ENCODE results near the gene GFI1B.
"Not testable (repeated sequence)": the region's sequence is repeated elsewhere in the genome, so short reads cannot be mapped to it uniquely, and the experiment has no call there.

The GFI1B gene

GRCh38 chr9:132969783-132970182 is 8.7 kb upstream of the GFI1B start:
- DNase-seq = no peak

GRCh38 chr9:132970324-132971062 is 8.0 kb upstream of the GFI1B start:
- no peak for DNase-seq

- DNase-seq = no peak
Measured at GRCh38 chr9:132973166-132973565, 5.3 kb upstream of the GFI1B start.

GRCh38 chr9:132973713-132974112 is 4.8 kb upstream of the GFI1B start:
- DNase-seq = no peak

- no peak for DNase-seq
Measured at GRCh38 chr9:132975961-132976360, 2.5 kb upstream of the GFI1B start.

GRCh38 chr9:132976571-132976970 is 1.9 kb upstream of the GFI1B start:
- DNase-seq = no peak

- DNase-seq = no peak
Measured at GRCh38 chr9:132978112-132978450, 413 bp upstream of the GFI1B start.

- no peak for DNase-seq
Measured at GRCh38 chr9:132980157-132980556, 1.7 kb downstream of the GFI1B start.

- no peak for DNase-seq
Measured at GRCh38 chr9:132982458-132982857, 4.0 kb downstream of the GFI1B start.

- no peak for DNase-seq
Measured at GRCh38 chr9:132983491-132984201, 5.2 kb downstream of the GFI1B start.

- DNase-seq = no peak
Measured at GRCh38 chr9:132984202-132985070, 5.9 kb downstream of the GFI1B start.

GRCh38 chr9:132985071-132985350 is 6.5 kb downstream of the GFI1B start:
- DNase-seq = no peak

- DNase-seq = no peak
Measured at GRCh38 chr9:132985489-132985888, 7.0 kb downstream of the GFI1B start.

GRCh38 chr9:132986114-132986513 is 7.6 kb downstream of the GFI1B start:
- no peak for DNase-seq

- DNase-seq = no peak
Measured at GRCh38 chr9:132986640-132987620, 8.4 kb downstream of the GFI1B start.

GRCh38 chr9:132988244-132989013 is 9.9 kb downstream of the GFI1B start:
- no peak for DNase-seq

- DNase-seq = no peak
Measured at GRCh38 chr9:132989014-132989310, 10.5 kb downstream of the GFI1B start.

- no peak for DNase-seq
Measured at GRCh38 chr9:132989414-132989996, 11.0 kb downstream of the GFI1B start.

- DNase-seq = not testable (repeated sequence)
Measured at GRCh38 chr9:132989998-132990557, 11.6 kb downstream of the GFI1B start.

- no peak for DNase-seq
Measured at GRCh38 chr9:132990781-132991180, 12.3 kb downstream of the GFI1B start.
